NCI-H510A (cell line): ENCODE data around the gene XYLT2.

ENCODE experiments used
- DNase-seq: peaks from one replicate; lab custom pipeline; 2025; lab: John Stamatoyannopoulos, UW

XYLT2 gene

DNA sequence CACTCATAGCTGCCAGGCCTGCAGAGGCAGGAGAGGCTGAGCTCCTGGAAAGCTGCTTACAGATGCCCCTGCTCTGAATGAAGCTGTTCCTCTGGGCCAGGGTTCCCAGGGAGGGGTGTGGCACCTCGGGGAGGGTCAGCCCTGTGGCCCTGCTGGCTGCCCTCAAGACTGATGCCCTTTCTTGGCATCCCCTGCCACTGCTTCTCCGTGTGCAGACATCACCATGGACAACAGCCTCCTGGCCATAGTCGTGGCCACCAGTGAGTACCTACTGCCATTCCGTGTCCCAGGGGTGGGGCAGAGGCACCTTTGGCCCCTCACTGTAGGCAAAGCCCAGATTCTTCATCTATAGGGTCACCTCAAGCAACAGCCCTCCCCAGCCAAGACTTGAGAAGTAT is 18.1 kb downstream of the XYLT2 start:
- no peak for DNase-seq

DNA sequence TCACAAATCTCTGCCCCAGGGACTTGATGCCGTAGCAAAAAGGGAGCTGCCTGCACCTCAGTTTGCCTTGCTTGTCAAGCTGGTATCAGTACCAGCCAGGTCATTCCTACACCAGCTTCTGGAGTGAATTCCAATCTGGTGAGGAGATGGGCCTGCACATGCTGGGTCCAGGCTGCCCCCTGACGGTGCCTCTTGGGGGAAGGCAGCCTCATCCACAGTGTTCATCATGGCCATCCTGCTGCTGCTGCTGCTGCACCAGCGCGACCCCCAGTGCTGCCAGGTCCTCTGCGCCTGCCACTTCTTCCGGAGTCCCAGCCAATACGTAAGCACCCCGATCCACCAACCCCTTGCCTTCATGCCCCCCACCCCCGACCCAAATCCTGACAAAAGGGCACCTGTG is 18.8 kb downstream of the XYLT2 start:
- no peak for DNase-seq

DNA sequence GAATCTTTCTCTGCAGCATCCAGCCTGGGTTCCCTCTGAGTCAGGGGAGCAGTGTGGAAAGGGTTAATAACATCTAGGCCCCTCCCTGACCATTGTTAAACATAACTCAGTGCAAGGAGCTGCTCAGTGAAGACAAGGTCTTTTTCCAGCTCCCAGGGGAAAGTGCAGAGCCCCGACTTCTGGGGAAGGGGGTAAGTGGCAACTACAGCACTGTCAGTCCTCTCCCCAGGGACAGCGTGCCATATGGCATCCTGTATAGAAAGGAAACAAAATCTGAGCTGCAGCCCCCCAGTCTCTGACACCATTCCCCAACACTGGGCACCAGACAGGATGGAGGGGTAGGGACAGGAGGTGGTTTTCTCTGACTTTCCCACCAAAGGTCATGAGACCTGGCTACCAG is 19.2 kb downstream of the XYLT2 start:
- no peak for DNase-seq

DNA sequence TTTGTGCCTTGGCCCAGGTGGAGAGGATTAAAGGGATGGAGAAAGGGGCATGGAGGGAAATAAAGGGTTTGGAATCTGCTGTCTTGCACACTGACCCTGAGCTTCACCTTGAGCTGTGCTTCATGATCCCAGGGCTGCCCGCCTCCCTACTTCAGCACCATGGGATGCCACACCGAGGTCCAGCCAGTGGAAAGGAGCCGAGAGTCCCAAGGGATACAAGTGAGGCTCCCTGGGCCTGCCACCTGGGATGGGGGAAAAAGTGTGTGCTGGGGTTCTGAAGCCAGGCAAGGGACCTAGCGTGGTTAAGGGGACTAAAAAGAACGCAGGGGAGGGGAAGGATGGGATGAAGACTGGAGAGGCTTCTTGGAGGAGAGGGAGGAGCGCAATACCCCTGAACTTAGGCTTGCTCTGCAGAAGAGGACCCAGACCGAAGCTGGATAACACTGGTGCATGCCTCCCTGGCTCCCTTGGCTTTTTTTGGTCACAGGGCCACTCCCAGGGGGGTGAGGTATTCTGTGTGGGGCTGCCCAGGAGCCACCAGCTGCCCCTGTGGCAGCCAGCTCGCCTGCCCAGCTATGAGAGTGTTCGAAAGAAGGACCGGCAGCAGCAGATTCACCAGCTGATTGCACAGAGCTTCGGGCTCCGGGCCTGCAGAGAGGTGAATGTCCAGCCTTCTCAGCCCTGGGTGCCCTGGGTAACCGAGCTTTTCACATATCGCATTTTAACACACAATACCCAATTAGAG is 19.9 kb downstream of the XYLT2 start:
- DNase-seq: no peak

DNA sequence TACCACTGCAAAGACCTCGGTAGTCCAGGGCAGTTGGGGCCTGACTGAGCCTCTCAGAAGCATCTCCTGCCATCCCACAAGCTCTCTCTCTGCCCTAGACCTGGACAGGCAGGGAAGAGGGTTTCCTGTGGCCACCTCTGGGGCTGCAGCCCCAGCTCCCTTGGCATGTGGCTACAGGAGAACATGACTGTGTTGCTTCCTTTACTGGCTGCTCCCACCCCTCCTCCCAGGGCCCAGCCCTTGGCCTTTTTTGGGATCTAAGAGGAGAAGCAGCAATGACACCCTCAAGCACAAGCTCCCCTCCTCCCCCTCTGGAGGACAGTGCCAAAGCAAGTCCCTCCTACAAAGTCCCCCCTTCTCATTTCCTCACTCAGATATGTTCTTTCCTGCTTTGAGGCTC is 21.5 kb downstream of the XYLT2 start:
- no peak for DNase-seq

DNA sequence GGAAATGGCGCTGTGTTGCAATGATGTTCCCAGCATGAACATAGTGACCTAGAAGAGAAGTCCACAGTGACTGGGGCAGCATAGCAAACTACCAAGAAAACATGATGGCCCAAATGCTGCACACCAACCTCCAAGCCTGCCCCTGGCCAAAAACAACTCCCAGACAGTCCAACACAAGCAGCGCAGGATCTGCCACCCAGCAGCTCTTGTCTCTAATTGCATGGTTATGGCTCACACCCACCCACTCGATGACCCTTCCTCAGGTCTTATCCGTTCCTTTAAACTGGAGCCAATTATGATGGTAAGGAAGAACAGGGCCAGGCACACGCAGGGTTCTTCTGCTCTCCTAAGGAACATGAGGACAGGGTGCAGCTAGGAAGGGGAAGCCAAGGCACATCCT is 24.1 kb downstream of the XYLT2 start:
- no peak for DNase-seq

DNA sequence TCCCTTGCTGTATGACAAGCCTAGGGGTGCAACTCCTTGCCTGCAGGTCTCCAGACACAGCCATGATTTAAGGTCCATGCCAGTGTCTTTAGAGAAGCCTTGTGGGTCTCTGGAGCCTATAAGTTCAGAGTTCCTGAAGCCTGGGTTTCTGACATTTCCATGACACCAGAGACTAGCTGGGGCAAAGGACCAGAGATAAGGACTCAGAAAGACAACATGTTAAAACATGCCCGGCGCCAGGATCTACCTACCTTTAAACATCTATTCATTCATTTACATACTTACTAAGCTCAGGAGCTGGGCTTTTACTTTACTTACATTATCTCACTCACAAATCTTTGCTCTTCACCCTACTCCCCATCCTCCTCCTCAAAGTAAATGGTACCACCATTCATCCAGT is 25.6 kb downstream of the XYLT2 start:
- DNase-seq: no peak

DNA sequence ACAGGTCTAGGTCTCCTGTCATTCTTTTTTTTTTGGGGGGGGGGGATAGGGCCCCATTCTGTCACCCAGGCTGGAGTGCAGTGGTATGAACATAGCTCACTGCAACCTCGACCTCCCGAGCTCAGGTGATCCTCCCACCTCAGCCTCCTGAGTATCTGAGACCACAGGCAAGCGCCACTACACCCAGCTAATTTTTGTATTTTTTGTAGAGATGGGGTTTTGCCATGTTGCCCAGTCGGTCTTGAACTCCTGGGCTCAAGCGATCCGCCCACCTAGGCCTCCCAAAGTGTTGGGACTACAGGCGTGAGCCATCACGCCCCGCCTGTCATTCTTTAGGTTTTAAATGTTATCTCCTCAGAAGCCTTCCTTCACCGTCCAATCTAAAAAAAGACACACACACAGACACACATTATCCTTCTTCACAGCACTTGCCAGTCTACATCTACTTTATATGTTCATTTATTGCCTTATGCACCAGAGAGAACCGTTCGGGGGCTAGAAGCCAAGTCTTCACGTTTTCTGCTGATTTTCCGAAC is 26.4 kb downstream of the XYLT2 start:
- DNase-seq: no peak

DNA sequence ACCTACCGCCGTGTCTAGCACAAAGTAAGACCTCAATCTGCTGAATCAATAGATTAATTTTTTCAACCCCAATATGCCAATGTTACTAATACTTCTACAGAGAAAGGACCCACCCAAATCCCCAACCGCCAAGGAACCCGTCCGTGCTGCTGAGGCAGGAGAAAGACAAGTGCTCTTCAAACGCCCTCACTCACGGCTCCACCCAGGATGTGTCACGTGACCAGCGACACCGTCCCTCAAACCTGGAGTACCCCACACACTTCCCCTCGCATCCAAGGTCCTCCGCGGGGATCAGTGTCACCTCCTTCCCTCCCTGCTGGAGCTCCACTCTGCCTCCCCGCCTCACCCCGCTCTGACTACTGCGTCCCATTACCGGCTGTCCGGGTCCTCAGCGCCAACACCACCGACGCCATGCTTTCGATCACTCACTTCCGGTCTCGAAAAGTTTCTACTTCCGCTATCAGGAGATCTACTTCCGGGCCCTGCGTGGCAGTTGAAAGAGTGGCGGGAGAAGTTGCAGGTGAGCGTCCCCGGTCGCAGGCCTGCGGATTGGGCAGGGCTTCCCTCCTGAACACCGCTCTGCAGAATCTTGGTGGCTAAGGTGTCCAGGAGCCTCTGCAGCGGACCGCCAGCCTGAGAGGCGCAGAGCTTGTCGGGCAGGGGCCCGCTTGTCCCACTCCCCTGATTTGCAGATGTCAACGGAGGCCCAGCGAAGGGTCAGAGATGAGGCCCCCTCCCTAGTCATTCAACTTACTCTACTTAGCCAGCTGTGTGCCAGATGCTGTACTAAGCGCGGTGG is 27.0 kb downstream of the XYLT2 start, which contains the start of the genes EME1 and MRPL27:
EME1 (plus strand) TSS at position 472 of the 799 bp plus-strand sequence. CDS start 1,980 bp downstream, outside the sequence.
MRPL27 (minus strand) TSS at position 427 of the 799 bp plus-strand sequence; CDS start at position 413, 14 bp downstream.
- DNase-seq: peak; percentile 86

DNA sequence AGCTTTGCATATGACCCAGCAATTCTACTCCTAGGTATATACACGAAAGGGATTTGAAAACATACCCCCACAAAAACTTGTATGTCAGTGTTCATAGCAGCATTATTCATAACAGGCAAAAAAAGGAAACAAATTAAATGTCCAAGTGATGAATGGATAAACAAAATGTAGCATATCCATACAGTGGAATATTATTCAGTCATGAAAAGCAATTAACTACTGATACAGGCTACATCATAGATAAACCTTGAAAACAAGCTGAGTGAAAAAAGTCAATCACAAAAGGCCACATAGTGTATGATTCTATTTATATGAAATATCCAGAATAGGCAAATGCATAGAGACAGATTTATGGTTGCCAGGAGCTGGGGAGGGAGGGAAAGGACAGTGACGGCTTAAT is 27.8 kb downstream of the XYLT2 start:
- no peak for DNase-seq

DNA sequence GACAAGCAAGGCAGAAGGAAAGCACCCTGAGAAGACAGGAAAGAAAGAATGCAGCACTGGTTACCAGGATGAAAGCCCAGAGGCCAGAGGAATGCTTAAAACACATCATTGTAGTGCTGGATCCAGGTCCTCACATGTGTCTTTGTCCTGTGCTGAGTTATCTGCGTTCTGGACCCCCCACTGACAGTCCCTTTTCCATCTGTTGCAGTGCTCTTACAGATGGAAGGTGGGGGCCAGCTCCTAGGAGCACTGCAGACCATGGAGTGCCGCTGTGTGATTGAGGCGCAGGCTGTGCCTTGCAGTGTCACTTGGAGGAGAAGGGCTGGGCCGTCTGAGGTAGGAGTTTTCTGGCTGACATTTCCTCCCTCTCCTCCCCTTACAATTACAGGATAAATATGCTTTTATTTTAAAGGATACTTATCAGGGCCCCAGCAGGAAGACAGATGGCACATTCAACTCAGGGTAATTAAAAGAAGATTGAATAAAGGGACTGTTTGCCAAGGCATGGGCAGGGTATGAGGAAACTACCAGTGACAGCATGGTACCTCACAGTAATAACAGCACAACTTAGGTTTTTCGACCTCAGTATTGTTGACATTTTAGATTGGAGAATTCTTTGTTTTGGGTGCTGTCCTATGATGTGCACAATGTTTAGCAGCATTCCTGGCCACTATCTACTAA is 30.1 kb downstream of the XYLT2 start:
- no peak for DNase-seq

DNA sequence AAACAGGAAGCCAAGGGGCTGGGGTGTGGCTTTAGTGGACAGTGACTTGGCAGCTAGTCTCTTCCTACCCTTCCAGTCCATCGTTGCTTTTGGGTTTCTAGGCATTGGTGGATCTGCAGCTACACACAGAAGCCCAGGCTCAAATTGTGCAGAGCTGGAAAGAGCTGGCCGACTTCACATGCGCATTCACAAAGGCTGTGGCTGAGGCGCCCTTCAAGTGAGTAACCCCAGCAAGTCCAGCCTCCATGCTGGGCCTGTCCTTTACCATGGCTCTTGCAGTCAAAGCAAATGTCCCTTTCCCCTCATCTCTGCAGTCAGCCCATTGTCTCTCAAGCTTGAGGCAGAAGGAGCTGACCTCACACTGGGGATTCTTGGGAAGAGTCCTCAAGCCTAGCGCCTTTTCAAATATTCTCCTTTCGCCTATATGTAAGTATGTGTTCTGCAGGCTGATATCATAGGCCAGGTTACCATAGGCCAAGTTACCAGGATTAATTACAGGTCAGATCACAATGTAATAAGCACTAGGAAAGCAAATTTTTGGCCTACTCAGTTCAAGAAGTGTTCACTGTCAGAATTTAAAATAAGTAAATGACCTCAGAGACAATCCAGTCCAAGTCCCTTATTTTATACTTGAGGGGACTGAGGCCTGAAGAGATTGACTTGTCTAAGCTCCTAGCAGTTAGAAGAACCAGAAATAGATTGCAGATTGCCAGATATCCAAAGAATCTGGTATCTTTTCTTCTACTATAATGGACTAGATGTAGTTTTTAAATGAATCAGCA is 33.6 kb downstream of the XYLT2 start:
- DNase-seq: no peak

DNA sequence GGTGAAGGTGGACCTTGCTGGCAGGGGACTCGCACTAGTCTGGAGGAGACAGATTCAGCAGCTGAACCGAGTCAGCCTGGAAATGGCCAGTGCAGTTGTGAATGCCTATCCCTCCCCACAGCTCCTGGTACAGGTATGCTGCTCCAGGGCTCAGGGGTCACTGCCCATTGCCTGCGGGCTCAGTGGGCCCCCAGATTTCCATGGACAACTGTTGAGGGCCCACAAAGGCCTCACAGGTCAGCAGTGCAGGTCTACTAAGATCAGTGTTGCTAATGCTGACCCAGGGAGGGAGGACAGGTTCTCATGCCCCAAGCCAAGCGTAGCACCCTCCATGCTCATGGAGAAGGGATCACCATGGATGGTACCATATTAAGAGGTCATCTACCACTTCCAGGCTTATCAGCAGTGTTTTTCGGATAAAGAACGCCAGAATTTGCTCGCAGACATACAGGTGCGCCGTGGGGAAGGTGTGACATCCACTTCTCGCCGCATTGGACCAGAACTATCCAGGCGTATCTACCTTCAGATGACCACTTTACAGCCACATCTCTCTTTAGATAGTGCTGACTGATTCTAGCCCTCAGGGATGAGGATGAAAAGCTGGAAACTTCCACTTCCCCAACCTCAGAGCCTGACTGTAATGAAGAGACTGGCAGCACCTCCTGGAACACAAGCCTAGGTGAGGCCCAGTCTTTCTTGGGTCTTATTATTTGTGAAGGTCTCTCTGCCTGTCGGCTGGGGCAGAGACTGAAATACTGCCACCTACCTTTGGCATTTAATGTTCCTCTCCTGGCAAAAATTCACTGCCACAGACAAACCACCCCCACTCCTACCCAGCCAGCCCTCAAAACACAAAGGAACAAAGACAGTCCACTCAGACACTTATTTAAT is 34.7 kb downstream of the XYLT2 start:
- DNase-seq: no peak

DNA sequence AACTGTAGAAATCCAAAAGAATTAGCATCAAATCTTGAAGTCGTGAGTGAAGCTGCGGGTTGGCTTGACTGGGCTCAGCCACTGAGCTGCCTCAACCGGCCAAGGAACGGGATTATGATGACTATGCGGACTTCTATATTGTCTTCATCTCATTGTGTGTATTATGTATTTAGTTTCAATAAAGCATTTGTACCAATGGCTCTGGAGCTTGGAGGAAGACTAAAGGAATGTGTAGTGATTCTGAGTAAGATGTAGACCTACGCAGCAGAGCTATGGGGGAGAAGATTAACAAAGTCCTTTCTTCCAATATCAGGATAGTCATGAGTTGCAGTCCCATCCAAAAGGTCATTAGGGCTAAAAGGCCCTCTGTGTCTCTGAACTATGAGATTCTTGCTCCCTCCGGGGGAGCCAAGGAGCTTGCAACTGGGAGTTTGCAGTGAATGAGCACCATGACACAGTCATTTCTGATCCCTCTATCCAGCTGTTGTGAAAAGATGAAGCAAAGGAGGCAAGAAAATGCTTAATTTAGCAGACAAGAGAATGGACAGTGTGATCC is 35.4 kb downstream of the XYLT2 start:
- DNase-seq: no peak

DNA sequence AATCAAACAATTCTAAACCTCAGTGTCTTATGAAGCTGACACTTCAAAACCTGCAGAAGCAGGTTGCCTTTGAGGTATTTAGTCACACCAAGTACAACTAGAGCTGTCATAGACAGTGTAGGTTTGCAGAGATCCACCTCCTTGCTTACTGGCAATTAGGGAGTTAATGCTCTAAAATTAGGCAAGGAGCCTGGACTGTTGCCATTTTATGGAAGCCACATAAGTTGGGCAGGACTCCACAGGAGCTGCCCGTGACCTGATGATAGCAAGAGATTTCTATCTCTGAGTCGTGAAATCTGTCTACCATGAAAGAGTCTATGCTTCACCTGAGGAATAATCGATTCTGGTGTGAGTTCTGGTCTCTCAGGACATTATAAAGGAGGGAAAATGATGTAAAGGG is 36.0 kb downstream of the XYLT2 start:
- no peak for DNase-seq

DNA sequence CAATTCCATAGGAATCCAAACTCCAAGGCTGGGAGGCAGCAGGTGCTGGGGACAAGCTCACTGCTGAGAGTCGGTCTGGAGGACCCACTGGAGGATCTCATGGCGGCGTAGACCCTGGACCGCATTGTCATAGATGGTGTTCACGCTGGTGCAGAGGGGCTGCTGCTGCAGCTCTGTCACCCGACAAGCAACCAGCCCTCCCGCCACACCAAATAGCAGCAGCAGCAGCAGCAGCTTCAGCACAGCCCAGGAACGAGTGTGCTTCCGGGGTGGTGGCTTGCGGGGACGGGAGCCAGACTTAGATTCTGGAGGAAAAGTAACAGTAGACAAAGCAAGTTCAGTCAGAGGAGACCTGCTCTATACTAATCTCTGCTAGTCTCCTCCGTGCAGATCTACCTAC is 37.0 kb downstream of the XYLT2 start:
- no peak for DNase-seq

DNA sequence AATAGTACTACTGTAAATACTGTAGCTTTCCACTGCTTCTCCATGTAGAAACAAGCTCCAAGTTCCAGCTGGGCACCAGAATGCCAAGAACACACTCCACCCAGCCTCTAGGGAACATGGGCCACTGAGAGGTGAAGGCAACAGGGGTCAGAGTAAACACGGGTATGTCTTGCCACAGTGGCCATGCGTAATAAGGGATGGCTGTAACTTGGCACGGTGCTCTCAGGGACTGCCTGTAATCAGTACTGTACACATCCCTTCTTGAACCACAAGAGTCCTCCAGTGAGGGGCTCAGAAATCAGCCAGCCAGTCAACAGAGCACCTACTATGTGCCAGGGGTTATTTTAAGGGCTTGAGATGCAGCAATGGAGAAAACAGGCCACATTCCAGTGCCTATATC is 40.6 kb downstream of the XYLT2 start:
- no peak for DNase-seq

DNA sequence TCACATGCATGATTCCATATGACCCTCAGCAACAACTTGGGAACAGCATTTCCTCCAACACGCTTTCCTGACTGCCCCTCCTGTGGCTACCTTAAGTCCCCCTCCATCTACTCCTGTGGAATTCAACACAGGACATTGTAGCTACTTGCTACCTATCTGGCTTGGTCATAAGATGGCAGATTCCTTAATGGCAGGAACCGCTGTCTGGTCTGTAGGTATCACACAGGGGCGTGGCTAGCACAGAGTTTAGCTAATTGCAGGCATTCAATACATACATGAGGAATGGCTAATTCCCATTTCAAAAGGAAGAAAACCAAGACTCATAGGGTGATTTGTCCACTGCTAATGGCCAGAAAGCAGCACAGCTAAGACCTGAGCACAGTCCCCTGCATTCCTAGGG is 42.8 kb downstream of the XYLT2 start:
- DNase-seq: no peak

DNA sequence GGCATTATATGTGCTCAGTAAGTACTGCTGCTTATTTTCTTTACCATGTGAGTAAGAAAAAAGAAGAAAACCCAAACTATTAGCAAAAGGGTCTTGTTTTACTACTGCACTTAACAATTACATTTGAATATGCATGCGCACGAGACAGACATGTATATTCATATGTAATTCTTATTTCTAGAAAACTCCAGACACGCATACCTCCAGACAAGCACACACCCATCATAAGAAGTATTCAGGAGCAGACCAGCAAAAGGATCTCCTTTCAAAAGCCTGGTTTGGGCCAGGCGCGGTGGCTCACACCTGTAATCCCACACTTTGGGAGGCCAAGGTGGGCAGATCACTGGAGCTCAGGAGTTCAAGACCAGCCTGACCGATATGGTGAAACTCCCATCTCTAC is 43.6 kb downstream of the XYLT2 start:
- no peak for DNase-seq

DNA sequence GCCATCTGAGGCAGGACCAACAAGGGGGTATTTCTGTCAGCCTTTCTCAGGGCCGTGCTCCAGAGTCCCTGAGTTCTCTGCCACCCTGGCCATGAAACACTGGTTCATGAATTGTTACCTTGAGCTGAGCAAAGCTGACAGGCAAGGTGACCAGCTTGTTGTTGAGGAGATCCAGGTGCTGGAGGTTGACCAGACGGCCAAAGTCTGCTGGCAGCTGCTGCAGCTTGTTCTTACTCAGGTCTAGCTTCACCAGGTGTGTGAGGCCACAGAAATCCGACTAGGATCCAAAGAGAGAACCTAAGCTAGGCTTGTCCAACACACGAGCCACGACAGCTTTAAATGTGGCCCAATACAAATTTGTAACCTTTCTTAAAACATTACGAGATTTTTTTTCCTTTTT is 46.7 kb downstream of the XYLT2 start:
- DNase-seq: no peak
